Measurements from ENCODE around the gene C10orf67. TPM values are rescaled to one million over a fixed set of nuclear protein-coding genes. Genes with fewer than 3 reads are reported as not detected.

C10orf67 gene
- total RNA-seq, 6 experiments from 2014 or later: 0.10 to 0.88 (median 0.33) TPM

- DNase-seq: no peak
- H3K4me3 Mint-ChIP-seq: no peak overlapping the region
- TF ChIP-seq CTCF (IDR thresholded peaks at IDR 0.05): no peak
- no peaks in the 10 kb centered on the region for H3K9me3 Mint-ChIP-seq
- H3K36me3 Mint-ChIP-seq (ENCODE audit: low read depth): no peaks in the 10 kb centered on the region
- H3K4me1 Mint-ChIP-seq (ENCODE audit: low read depth): no peaks in the 10 kb centered on the region
- peaks cover 23% of the 10 kb centered on the region for H3K27me3 Mint-ChIP-seq (ENCODE audit: insufficient read depth)
- no peak overlapping the region for H3K27ac Mint-ChIP-seq
These were observed 140.9 kb downstream of the C10orf67 start for GRCh38 chr10:23203369-23204325.

GRCh38 chr10:23202779-23203178, 141.8 kb downstream of the C10orf67 start:
- Mint-ChIP-seq H3K36me3 (ENCODE audit: low read depth) (no peaks in the 10 kb centered on the region), H3K27ac (no peak overlapping the region), H3K27me3 (ENCODE audit: insufficient read depth) (peaks cover 25% of the 10 kb centered on the region), H3K4me3 (no peak overlapping the region), H3K4me1 (ENCODE audit: low read depth) (no peaks in the 10 kb centered on the region), H3K9me3 (no peaks in the 10 kb centered on the region)
- no peak for TF ChIP-seq CTCF (IDR thresholded peaks at IDR 0.05)
- DNase-seq: no peak

- Mint-ChIP-seq H3K36me3 (ENCODE audit: low read depth) (no peaks in the 10 kb centered on the region), H3K27me3 (ENCODE audit: insufficient read depth) (peaks cover 33% of the 10 kb centered on the region), H3K27ac (no peak overlapping the region), H3K4me3 (no peak overlapping the region), H3K4me1 (ENCODE audit: low read depth) (no peaks in the 10 kb centered on the region), H3K9me3 (no peaks in the 10 kb centered on the region)
- no peak for DNase-seq
- no peak for TF ChIP-seq CTCF (IDR thresholded peaks at IDR 0.05)
These were observed 142.8 kb downstream of the C10orf67 start for GRCh38 chr10:23201837-23202236.

GRCh38 chr10:23200997-23201652, 143.5 kb downstream of the C10orf67 start:
- H3K4me3 Mint-ChIP-seq: no peak overlapping the region
- H3K27me3 Mint-ChIP-seq (ENCODE audit: insufficient read depth): peaks cover 40% of the 10 kb centered on the region
- TF ChIP-seq CTCF (IDR thresholded peaks at IDR 0.05): no peak
- no peaks in the 10 kb centered on the region for H3K36me3 Mint-ChIP-seq (ENCODE audit: low read depth)
- no peaks in the 10 kb centered on the region for H3K9me3 Mint-ChIP-seq
- H3K27ac Mint-ChIP-seq: no peak overlapping the region
- no peak for DNase-seq
- H3K4me1 Mint-ChIP-seq (ENCODE audit: low read depth): no peaks in the 10 kb centered on the region

- no peak for TF ChIP-seq CTCF (IDR thresholded peaks at IDR 0.05)
- Mint-ChIP-seq H3K4me3 (no peak overlapping the region), H3K27ac (no peak overlapping the region), H3K9me3 (no peaks in the 10 kb centered on the region), H3K36me3 (ENCODE audit: low read depth) (no peaks in the 10 kb centered on the region), H3K4me1 (ENCODE audit: low read depth) (no peaks in the 10 kb centered on the region), H3K27me3 (ENCODE audit: insufficient read depth) (peaks cover 45% of the 10 kb centered on the region)
- no peak for DNase-seq
These were observed 144.0 kb downstream of the C10orf67 start for GRCh38 chr10:23200586-23200985.
